Stimulated activated CD4-positive, alpha-beta T cell treated with anti-CD3 and anti-CD28 coated beads, TNF-alpha, amount 100 ng/mL, for 24 hours (primary cell): ENCODE results near the gene MYO1E.
A peak's percentile ranks its signal among the peaks of the same experiment; 100 is the strongest.
"Not testable (repeated sequence)": the region's sequence is repeated elsewhere in the genome, so short reads cannot be mapped to it uniquely, and the experiment has no call there.

Experiments used
- DNase-seq, 3 experiments: peaks; one replicate each; pipeline ENCODE4 v3.0.0-alpha.2; 2020; ENCODE audit warnings: low read depth in 3 of 3

The MYO1E gene

GRCh38 chr15:59387196-59387878 is 14.7 kb upstream of the MYO1E start:
- DNase-seq, result not testable (repeated sequence)

GRCh38 chr15:59385171-59385570 is 12.5 kb upstream of the MYO1E start:
- DNase-seq, result no peak

GRCh38 chr15:59384507-59384906 is 11.8 kb upstream of the MYO1E start:
- no peak for DNase-seq

GRCh38 chr15:59380902-59381610 is 8.4 kb upstream of the MYO1E start:
- no peak for DNase-seq

- no peak for DNase-seq
Measured at GRCh38 chr15:59379531-59379930, 6.9 kb upstream of the MYO1E start.

- DNase-seq, result no peak
Measured at GRCh38 chr15:59378855-59379254, 6.2 kb upstream of the MYO1E start.

- DNase-seq, result no peak
Measured at GRCh38 chr15:59377924-59378323, 5.3 kb upstream of the MYO1E start.

- DNase-seq, result no peak
Measured at GRCh38 chr15:59376733-59377132, 4.1 kb upstream of the MYO1E start.

- DNase-seq, result no peak
Measured at GRCh38 chr15:59373215-59373614, 544 bp upstream of the MYO1E start.

GRCh38 chr15:59371458-59372351 is 966 bp downstream of the MYO1E start:
- peak in 1 of 3 experiments; percentile 5 for DNase-seq

- no peak for DNase-seq
Measured at GRCh38 chr15:59369597-59369996, 3.1 kb downstream of the MYO1E start.

GRCh38 chr15:59367022-59367451 is 5.6 kb downstream of the MYO1E start:
- DNase-seq, result no peak

GRCh38 chr15:59366333-59367021 is 6.2 kb downstream of the MYO1E start:
- no peak for DNase-seq

GRCh38 chr15:59364248-59364647 is 8.4 kb downstream of the MYO1E start:
- DNase-seq, result no peak

GRCh38 chr15:59362331-59362730 is 10.3 kb downstream of the MYO1E start:
- DNase-seq, result no peak

- DNase-seq, result no peak
Measured at GRCh38 chr15:59360896-59361295, 11.8 kb downstream of the MYO1E start.

- no peak for DNase-seq
Measured at GRCh38 chr15:59360305-59360704, 12.4 kb downstream of the MYO1E start.

GRCh38 chr15:59355730-59356129 is 16.9 kb downstream of the MYO1E start:
- no peak for DNase-seq

GRCh38 chr15:59354417-59355031 is 18.1 kb downstream of the MYO1E start:
- no peak for DNase-seq

- no peak for DNase-seq
Measured at GRCh38 chr15:59353994-59354416, 18.7 kb downstream of the MYO1E start.

GRCh38 chr15:59352683-59353082 is 20.0 kb downstream of the MYO1E start:
- no peak for DNase-seq
